K562 (cell line): ENCODE measurements around the gene MTIF3. TPM values are rescaled to one million over a fixed set of nuclear protein-coding genes. Genes with fewer than 3 reads are reported as not detected.
A peak's percentile ranks its signal among the peaks of the same experiment; 100 is the strongest.

Experiments
- ADNP ChIP-seq: fragments of 200-800 bp; sonication (Bioruptor generic); IDR thresholded peaks from 2 replicates; pipeline ENCODE4 v1.6.1; 2016; ENCODE audit warnings: missing genetic modification characterization, missing compliant biosample characterization
- CCAR2 ChIP-seq: fragments of 200-400 bp; formaldehyde crosslinking; IDR thresholded peaks from 2 replicates; pipeline ENCODE4 v1.6.1; 2017; ENCODE audit warnings: mild to moderate bottlenecking, low read depth, low read length
- CHCHD3 ChIP-seq: fragments of 250-450 bp; sonication (Bioruptor Pico); IDR thresholded peaks from 2 replicates; pipeline ENCODE4 v2.1.2; 2022; ENCODE audit warnings: mild to moderate bottlenecking
- CREBBP ChIP-seq: IDR thresholded peaks from one replicate; pipeline ENCODE4 v1.6.1; 2012; ENCODE audit warnings: low read depth, mild to moderate bottlenecking, control low read depth, inconsistent platforms, low read length
- FOXO4 ChIP-seq: fragments of 450-650 bp; formaldehyde crosslinking; IDR thresholded peaks from 2 replicates; pipeline ENCODE4 v1.4.0; 2020; ENCODE audit warnings: mild to moderate bottlenecking, moderate library complexity
- HDAC1 ChIP-seq, 2 experiments: fragments of 450-650 bp; IDR thresholded peaks; 2 replicates each; pipeline ENCODE4 v1.6.1; 2016 to 2017; ENCODE audit warnings: inconsistent platforms in 1 of 2, mild to moderate bottlenecking in 1 of 2, moderate library complexity in 1 of 2
- HDGF ChIP-seq: fragments of 450-650 bp; IDR thresholded peaks from 2 replicates; pipeline ENCODE4 v1.6.1; 2016
- KLF13 ChIP-seq: fragments of 450-650 bp; IDR thresholded peaks from 2 replicates; pipeline ENCODE4 v1.6.1; 2016; ENCODE audit warnings: missing genetic modification characterization, low read depth, mild to moderate bottlenecking, missing compliant biosample characterization, moderate library complexity, borderline replicate concordance
- MECOM ChIP-seq: fragments of 250-450 bp; sonication (Bioruptor Pico); IDR thresholded peaks from 2 replicates; pipeline ENCODE4 v1.8.0; 2022; ENCODE audit warnings: inconsistent platforms
- NR3C1 ChIP-seq: sonication (generic); formaldehyde crosslinking; IDR thresholded peaks from 2 replicates; pipeline ENCODE4 v1.8.1; 2022; ENCODE audit warnings: missing genetic modification reagents
- PATZ1 ChIP-seq: fragments of 250-450 bp; sonication (Bioruptor Pico); IDR thresholded peaks from 2 replicates; pipeline ENCODE4 v1.5.0; 2020; ENCODE audit warnings: mild to moderate bottlenecking, borderline replicate concordance
- RBM34 ChIP-seq: fragments of 200-400 bp; formaldehyde crosslinking; IDR thresholded peaks from 2 replicates; pipeline ENCODE4 v1.6.1; 2018; ENCODE audit warnings: low read length, borderline replicate concordance; ENCODE audit not compliant: insufficient read depth
- RFX7 ChIP-seq: fragments of 250-450 bp; sonication (Bioruptor Pico); IDR thresholded peaks from 2 replicates; pipeline ENCODE4 v1.5.1; 2021; ENCODE audit warnings: mild to moderate bottlenecking
- RNF219 ChIP-seq: fragments of 250-450 bp; sonication (Bioruptor Pico); IDR thresholded peaks from 2 replicates; pipeline ENCODE4 v1.5.0; 2022; ENCODE audit warnings: mild to moderate bottlenecking
- SUPT5H ChIP-seq: fragments of 450-650 bp; IDR thresholded peaks from 2 replicates; pipeline ENCODE4 v1.6.1; 2016
- TEAD4 ChIP-seq, 2 experiments: sonication (generic) in 1 of 2; formaldehyde crosslinking in 1 of 2; IDR thresholded peaks; 2 replicates each; pipeline versions ENCODE4 v1.6.1 to v1.8.0; 2012 to 2022; ENCODE audit warnings: borderline replicate concordance in 1 of 2, inconsistent platforms in 1 of 2, low read length in 1 of 2, mild to moderate bottlenecking in 1 of 2, missing genetic modification reagents in 1 of 2
- ZBTB9 ChIP-seq: fragments of 450-650 bp; formaldehyde crosslinking; IDR thresholded peaks from 2 replicates; pipeline ENCODE4 v1.4.0; 2020; ENCODE audit warnings: mild to moderate bottlenecking, moderate library complexity
- ZNF354B ChIP-seq: fragments of 250-450 bp; sonication (Bioruptor Pico); IDR thresholded peaks from 2 replicates; pipeline ENCODE4 v1.4.0; 2020
- ZNF431 ChIP-seq: sonication (generic); formaldehyde crosslinking; IDR thresholded peaks from 2 replicates; pipeline ENCODE4 v1.8.0; 2022; ENCODE audit warnings: mild to moderate bottlenecking, missing genetic modification reagents
- ZNF639 ChIP-seq, 2 experiments: fragments of 200-800 bp in 1 of 2; sonication (Bioruptor generic) in 1 of 2; sonication (generic) in 1 of 2; formaldehyde crosslinking in 1 of 2; IDR thresholded peaks in 1 of 2; conservative IDR thresholded peaks in 1 of 2; 2 replicates each; pipeline versions ENCODE4 v1.5.0 to v1.6.1; 2016 to 2020; ENCODE audit warnings: missing compliant biosample characterization in 1 of 2, missing genetic modification characterization in 1 of 2, missing genetic modification reagents in 1 of 2
- ZSCAN29 ChIP-seq: fragments of 450-650 bp; IDR thresholded peaks from 2 replicates; pipeline ENCODE4 v1.6.1; 2017
- polyA plus RNA-seq, 8 experiments: library from polyadenylated mRNA; depleted of rRNA in 4 of 8; stranded (reverse) in 5 of 8; unstranded in 3 of 8; fragments of >200 nt; fragmentation: Nextera tagmentation in 2 of 8; fragmentation: Illumina TruSeq in 1 of 8; extraction: Ambion mirVana in 2 of 8; extraction: Trizol in 1 of 8; gene quantifications; 2 replicates each; pipeline versions ENCODE4 v1.2.1 to v1.2.3, GENCODE V29; 2011 to 2014; ENCODE audit warnings: inconsistent platforms in 1 of 8, missing spikeins in 1 of 8
- total RNA-seq, 7 experiments: library from RNA; depleted of rRNA in 6 of 7; stranded (reverse); fragments of >200 nt in 6 of 7; fragmentation: Illumina TruSeq in 2 of 7; extraction: Trizol in 2 of 7; gene quantifications; 2 replicates each; pipeline versions ENCODE4 v1.2.1 to v1.2.3, GENCODE V29; 2011 to 2021; ENCODE audit warnings: low replicate concordance in 1 of 7

MTIF3 gene
- total and polyA plus RNA-seq, 9 of the 15 experiments (the other 6 are each of a cell fraction or from before 2014, with no cell fraction given), result 23.5 to 73.6 (median 45.2) TPM

GRCh38 chr13:27428160-27428559 is 22.2 kb downstream of the MTIF3 start (continued):
- TF ChIP-seq TEAD4 (IDR thresholded peaks at IDR 0.05; ENCODE audit: low read length), result peak; percentile 48; the same call in 1 of the 2 replicates
- no peak for TF ChIP-seq TEAD4 (CRISPR knock-in tag; IDR thresholded peaks at IDR 0.05; ENCODE audit: borderline replicate concordance)
- no peak for TF ChIP-seq SUPT5H
- 0 out of 4 replicates have a peak, but pooled peaks of 1 of the 2 experiments have one; percentile 30 for TF ChIP-seq HDAC1 (IDR thresholded peaks at IDR 0.05)
- no peak for TF ChIP-seq CHCHD3
- TF ChIP-seq PATZ1, result no peak
- TF ChIP-seq ZSCAN29, result no peak
- no peak for TF ChIP-seq ZNF639 (CRISPR knock-in tag; conservative IDR thresholded peaks at IDR 0.05 in 1 of 2, IDR thresholded peaks at IDR 0.05 in 1 of 2)
- no peak for TF ChIP-seq KLF13 (tag)
- no peak for TF ChIP-seq ZNF431 (CRISPR knock-in tag)
- no peak for TF ChIP-seq RNF219 (CRISPR knock-in tag)
- TF ChIP-seq ADNP, result no peak
- no peak for TF ChIP-seq ZBTB9 (CRISPR knock-in tag)
- no peak for TF ChIP-seq FOXO4
- TF ChIP-seq CREBBP, result no peak
- no peak for TF ChIP-seq RBM34
- TF ChIP-seq NR3C1, result no peak
- peak; percentile 33; the same call in 1 of the 2 replicates for TF ChIP-seq MECOM (CRISPR knock-in tag)
- TF ChIP-seq ZNF354B (CRISPR knock-in tag), result no peak
- no peak for TF ChIP-seq HDGF
- no peak for TF ChIP-seq CCAR2
- no peak for TF ChIP-seq RFX7 (CRISPR knock-in tag)
